Glomerular endothelial cell (primary cell): ENCODE measurements around the gene RAB15. TPM values are rescaled to one million over a fixed set of nuclear protein-coding genes. Genes with fewer than 3 reads are reported as not detected.

ENCODE experiments used
- DNase-seq: peaks from one replicate; pipeline ENCODE4 v3.0.0-alpha.2; 2011; ENCODE audit warnings: low read depth, low spot score; ENCODE audit errors: extremely low read depth
- total RNA-seq: library from RNA; depleted of rRNA; stranded (reverse); fragments of >200 nt; gene quantifications from 2 replicates; pipeline ENCODE4 v1.2.3, GENCODE V29; 2015

The RAB15 gene
- total RNA-seq, 1 donor from 2014 or later, result 19.0 TPM

DNA sequence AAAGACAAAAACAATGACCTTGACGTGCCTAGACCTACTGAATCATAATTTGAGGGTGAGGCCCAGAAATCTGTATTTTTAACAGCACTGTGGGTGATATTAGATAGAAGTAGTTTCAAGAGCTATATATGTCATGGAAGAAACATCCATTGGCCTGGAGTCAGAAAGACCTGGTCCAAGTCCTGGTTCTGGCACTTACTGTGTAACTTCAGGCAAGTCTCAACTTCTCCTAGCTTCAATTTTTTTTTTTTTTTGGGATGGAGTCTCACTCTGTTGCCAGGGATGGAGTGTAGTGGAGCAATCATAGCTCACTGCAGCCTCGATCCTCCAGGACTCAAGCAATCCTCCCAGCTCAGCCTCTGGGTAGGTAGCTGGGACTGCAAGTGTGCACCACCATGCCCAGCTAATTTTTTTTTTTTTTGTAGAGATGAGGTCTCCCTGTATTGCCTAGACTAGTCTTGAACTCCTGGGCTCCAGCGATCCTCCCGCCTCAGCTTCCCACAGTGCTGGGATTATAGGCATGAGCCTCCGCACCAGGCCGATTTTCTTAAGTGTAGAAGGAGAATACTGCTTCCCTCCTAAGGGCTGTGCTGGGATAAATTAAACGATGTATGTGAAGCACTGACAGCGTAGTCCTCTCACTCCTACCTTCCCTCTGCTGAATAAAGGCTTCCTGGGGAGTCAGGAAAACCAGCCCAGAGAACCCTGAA is 15.3 kb downstream of the RAB15 start:
- DNase-seq, result no peak

DNA sequence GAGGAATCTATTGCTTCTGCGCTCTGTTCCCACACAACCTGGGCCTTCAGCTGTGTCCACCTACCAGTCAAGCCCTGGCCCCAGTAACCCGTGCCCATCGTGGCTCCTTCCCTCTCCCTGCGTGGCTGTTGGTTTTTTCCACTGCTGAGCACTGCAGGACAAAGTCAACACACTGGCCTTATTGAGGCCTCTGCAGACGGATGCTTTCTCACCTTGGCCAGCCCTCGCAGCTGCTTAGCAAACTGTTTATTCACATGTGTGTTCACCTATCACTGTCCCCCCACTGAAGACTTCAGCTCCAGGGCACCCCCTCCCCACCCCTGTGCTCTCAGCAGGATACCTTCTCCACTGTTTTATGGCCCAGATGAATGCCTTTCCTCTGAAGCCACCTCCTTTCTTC is 16.8 kb downstream of the RAB15 start:
- DNase-seq, result no peak

DNA sequence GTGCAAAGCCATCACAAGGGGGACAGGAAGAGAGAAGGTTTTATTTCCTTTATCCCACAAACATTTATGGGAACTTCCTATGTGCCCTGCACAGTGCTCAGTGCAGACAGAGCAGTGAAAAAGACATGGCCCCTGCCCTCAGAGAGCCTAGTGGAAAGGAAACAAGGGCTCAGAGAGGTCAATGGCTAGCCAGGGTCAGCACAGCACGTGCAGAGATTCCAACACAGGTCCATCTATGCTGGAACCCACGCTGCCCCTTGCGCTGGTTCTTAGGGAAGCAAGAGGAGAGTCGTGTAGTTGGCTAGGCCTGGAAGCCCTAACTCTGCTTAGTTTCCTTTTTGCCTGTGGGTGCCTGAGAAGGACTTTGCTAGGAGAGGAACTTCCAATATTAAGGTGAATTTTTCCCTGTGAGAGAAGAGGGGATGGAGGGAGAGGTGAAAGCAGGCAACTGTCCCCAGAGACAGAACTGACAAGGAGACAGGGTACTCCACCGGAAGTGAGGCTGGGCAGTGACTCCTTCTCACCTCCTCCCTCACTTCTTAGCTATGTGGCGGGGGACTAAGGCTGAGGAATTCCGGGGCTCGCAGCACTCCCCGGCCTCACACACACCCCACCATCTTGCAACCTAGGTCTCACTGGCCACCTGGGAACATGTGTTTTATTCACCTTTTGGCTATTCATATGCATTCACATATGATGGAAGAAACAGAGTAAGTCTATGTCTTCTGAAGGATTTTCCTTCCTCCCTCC is 17.5 kb downstream of the RAB15 start:
- DNase-seq, result no peak

DNA sequence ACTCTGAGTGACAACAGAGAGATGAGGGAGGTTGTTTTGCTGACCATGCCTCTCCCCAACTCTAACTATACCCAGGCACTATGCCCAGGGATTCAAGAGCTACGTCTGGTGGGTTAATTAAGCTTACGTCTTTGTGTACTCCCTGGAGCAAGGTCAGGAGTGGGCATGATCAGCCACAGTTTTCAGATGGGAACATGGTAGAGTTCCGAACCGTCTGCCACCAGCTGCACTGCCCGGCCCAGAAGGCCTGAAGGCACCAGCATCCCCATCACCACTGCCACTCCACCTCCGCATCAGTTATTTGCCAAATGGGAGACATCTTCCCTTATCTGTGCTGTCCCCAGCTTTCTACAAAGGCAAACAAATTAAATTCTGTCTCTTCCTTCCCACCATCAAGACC is 18.5 kb downstream of the RAB15 start:
- no peak for DNase-seq

DNA sequence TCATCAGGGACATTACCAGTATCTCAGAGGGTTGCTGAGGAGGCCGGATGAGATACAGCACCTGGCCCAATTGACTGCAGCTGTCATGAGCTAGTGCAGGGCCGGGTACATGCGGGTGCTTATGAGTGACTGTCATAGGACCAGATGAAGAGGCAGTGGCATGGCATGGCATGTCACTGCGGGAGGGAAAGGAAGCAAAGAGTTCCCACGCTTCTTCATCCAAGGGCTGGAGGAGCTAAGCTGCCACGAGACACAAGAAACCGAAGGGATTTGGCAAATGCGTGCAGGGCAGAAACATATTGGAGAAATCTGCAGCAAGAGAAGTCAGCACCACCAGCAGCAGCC is 18.9 kb downstream of the RAB15 start:
- no peak for DNase-seq

- DNase-seq, result no peak
These were observed 19.4 kb downstream of the RAB15 start for GRCh38 chr14:64952598-64953309.

DNA sequence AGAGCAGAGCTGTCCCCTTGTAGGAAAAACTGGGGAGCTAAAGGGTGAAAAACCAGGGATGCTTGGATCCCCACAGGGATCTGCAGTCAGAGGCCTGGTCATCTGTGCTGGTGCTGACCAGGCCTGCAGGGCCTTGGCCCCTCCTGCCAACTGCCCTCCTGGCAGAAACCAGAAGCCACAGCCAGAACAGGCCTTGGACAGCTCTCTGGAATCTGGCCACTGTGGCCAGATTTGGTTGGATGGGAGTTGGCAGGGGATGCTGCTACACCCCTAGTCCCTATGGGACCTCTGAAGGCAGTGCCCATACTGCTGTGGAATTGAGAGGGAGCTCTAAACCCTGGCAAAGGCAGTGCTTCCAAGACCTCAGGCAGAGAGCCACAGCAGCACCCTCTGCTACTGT is 20.4 kb downstream of the RAB15 start:
- no peak for DNase-seq

DNA sequence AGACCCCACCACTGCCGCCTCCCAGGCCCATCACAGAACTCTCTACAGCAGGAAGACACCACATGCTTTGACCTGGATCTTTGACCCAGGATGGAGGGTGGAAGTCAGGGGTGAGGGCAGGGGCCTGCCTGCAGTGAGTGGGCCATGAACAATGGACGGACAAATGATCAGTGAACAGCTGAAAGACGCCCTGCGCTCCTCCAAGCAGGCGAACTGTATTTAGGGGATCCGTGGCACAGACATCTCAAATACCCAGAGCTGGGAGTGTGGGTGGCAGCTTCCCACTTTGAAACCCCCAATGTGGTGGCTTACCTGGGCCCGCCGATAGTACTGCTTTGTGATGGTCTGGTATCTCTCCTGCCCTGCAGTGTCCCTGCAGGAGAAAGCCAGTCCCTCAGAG is 20.8 kb downstream of the RAB15 start:
- no peak for DNase-seq

GRCh38 chr14:64950889-64951288 is 21.2 kb downstream of the RAB15 start:
- no peak for DNase-seq

GRCh38 chr14:64948612-64949210 is 23.4 kb downstream of the RAB15 start:
- no peak for DNase-seq

DNA sequence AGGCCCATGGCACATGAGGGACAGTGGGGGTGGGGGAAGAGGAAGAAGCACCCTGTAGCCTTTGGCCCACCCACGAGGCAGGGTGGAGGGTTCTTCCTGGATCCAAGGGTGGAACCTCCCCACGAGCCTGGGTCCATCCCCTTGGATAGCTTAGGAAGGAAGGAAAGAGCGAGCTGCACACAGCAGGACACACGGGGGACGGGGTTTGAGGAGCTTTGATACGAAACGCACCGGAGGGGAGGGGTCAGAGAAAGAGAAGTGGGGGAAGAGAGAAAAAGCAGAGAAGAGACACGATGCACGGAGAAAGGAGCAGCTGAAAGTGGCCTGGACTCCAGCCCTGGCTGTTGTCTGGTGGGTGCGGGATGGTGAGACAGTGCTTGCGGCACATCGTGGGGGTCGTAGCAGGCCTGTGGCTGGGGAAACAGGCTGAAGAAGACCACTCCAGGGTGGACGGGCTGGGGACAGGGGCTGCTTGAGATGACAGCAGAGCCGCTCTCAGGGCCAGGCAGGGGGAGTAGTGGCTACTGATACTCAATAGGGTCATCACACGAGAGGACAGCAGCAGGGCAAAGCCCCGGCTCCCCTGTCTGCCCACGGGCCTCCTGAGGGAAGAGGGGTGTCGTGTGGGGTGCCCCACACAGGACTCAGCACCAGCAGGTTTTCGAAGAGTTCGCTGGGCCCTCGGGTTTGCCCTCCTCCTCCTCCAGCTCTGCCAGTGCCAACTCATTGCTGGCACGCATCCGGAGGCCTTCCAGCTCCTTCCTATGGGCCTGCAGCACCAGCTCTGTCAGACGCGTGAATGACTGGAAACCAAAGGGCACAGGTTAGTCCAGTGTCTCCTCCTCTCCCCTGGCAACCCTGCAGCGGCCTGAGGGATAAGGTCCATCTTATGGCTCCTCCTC is 24.2 kb downstream of the RAB15 start:
- no peak for DNase-seq

DNA sequence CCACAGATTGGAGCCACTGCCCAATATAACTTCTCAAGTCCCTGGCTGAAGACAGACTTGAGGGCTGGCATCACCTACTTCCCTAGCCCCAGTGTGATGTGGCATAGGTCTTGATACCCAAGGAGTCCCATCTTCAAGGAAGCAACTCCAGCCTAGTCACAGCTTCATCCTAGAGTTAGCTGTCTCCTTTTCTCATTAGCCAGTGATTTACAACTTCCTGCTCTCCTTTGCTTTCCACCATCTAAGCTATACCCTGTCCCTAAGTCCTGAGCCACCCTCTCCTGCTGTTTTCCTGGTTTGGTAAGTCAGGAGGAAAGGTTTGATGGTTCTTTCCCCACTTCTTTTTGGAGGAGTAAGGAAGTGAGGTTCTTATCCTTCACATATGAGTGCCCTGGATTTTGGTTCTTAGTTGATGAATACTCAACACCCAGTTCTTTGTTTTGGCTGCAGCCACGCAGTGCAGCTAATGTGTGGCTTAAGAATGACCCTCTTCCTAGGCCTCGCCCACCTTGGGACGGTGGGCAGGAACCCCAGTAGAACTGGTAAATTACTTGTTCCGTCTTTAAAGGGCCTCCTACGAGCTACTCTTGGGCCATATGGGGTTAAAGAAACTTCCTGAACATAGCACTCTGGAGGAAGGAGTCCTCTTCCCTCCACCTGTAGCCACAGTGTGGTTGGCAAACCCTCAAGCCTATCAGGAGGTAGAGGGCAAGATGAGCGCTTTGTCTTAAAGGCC is 25.7 kb downstream of the RAB15 start:
- DNase-seq, result no peak

DNA sequence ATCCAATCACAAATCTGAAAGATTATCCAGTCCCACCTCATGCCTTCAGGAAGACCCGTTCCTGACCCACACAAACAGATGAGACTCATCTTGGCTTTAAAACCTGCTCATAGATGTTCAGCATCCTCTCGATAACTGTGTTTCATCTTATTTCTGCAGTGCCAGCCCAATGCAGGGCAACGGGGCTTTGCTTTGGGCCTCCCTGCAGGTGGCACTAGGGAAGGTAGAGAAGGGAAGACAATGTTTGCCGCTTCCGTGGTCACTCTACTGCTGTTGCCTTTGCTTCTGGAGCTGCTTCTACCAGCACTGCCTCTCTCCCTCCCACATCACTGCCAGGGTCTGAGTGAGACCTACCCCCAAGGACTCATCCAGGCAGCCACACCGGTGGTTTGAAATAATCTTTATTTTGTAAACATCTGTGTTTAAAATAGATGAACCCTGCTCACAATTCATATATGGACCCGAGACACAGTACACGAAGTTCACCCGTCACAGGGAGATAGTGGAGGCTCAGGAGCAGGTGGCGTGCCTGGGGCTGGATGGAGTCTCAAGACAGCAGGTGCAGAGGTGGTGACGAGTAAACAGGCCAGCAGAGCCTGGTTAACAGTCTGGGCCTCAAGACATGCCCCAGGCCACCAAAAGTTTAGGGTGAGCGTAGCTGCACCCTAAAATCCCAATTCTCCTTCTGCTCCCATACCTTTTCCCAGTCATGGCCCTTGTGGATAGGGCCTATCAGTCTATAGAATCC is 26.5 kb downstream of the RAB15 start:
- no peak for DNase-seq

DNA sequence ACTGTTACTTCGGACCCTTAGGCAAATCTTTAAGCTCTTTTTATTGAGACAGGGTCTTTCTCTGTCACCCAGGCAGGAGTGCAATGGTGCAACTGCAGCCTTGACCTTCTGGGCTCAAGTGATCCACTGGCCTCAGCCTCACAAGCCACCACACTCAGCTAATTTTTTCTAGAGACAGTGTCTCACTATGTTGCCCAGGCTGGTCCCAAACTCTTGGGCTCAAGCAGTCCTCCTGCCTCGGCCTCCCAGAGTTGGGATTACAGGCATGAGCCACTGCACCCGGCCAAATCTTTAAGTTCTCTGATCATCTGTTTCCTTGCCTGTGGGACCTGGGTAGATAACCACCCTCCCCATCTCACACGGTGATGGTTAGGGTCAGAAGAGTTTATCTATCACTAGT is 27.3 kb downstream of the RAB15 start:
- DNase-seq, result no peak

DNA sequence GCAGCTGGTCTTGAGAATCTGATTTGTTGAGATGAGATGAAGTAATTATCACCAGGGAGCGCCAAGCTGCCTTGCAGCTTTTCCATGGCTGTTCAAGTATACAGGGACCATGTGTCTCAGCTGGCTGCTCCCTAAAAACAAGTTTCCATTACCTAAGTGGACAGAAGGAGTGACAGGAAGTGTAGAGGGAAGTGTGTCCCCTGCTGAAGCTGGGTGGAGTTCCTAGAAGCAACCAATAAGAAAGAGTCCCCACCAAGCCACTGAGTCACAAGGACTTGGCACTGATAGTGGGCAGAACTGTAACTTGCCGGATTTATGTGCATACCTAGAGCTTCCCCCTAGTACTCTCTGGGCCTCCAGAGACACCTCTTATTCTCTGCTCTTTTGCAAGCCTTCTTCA is 28.1 kb downstream of the RAB15 start:
- no peak for DNase-seq

- DNase-seq, result no peak
These were observed 28.6 kb downstream of the RAB15 start for GRCh38 chr14:64943556-64943955.

GRCh38 chr14:64942531-64943111 is 29.5 kb downstream of the RAB15 start, which contains the start of gene GPX2:
GPX2 (minus strand) TSS chr14:64942745; CDS start chr14:64942726, 19 bp downstream.
- no peak for DNase-seq

- no peak for DNase-seq
These were observed 31.7 kb downstream of the RAB15 start for GRCh38 chr14:64940336-64940910.
